Activated CD8-positive, alpha-beta memory T cell treated with anti-CD3 and anti-CD28 coated beads, Interleukin-2, amount 50 U/mL, for 24 hours (primary cell): ENCODE results near the gene SUGP1.

Experiments used
- DNase-seq: peaks from one replicate; pipeline ENCODE4 v3.0.0-alpha.2; 2020; ENCODE audit errors: extremely low read depth

Gene SUGP1

GRCh38 chr19:19341026-19341425 is 20.7 kb upstream of the SUGP1 start:
- DNase-seq = no peak

GRCh38 chr19:19338082-19338481 is 17.8 kb upstream of the SUGP1 start:
- no peak for DNase-seq

GRCh38 chr19:19337120-19337519 is 16.8 kb upstream of the SUGP1 start:
- DNase-seq = no peak

- no peak for DNase-seq
Observed at GRCh38 chr19:19336597-19336996, 16.3 kb upstream of the SUGP1 start.

- no peak for DNase-seq
Observed at GRCh38 chr19:19335408-19336158, 15.3 kb upstream of the SUGP1 start.

- DNase-seq = no peak
Observed at GRCh38 chr19:19334989-19335344, 14.7 kb upstream of the SUGP1 start.

GRCh38 chr19:19334063-19334988 is 14.0 kb upstream of the SUGP1 start:
- no peak for DNase-seq

- no peak for DNase-seq
Observed at GRCh38 chr19:19329126-19329525, 8.8 kb upstream of the SUGP1 start.

- no peak for DNase-seq
Observed at GRCh38 chr19:19327672-19328071, 7.4 kb upstream of the SUGP1 start.

- DNase-seq = no peak
Observed at GRCh38 chr19:19324059-19324770, 3.9 kb upstream of the SUGP1 start.

- DNase-seq = no peak
Observed at GRCh38 chr19:19321141-19321577, 850 bp upstream of the SUGP1 start.

- no peak for DNase-seq
Observed at GRCh38 chr19:19319732-19320360, 463 bp downstream of the SUGP1 start.

GRCh38 chr19:19316082-19316481 is 4.2 kb downstream of the SUGP1 start:
- DNase-seq = no peak

GRCh38 chr19:19315444-19315843 is 4.9 kb downstream of the SUGP1 start:
- no peak for DNase-seq

GRCh38 chr19:19308373-19308772 is 11.9 kb downstream of the SUGP1 start:
- no peak for DNase-seq

- no peak for DNase-seq
Observed at GRCh38 chr19:19306191-19306590, 14.1 kb downstream of the SUGP1 start.

- no peak for DNase-seq
Observed at GRCh38 chr19:19305696-19306095, 14.6 kb downstream of the SUGP1 start.

GRCh38 chr19:19305066-19305465 is 15.2 kb downstream of the SUGP1 start:
- DNase-seq = no peak

- no peak for DNase-seq
Observed at GRCh38 chr19:19304186-19304965, 15.9 kb downstream of the SUGP1 start.

GRCh38 chr19:19303411-19303810 is 16.9 kb downstream of the SUGP1 start:
- DNase-seq = no peak

GRCh38 chr19:19300613-19301012 is 19.7 kb downstream of the SUGP1 start:
- DNase-seq = no peak
